Fibroblast of lung (primary cell): ENCODE results near the gene HCFC1.

Source experiments
- CTCF ChIP-seq, 2 donors: IDR thresholded peaks in 1 of 2; conservative IDR thresholded peaks in 1 of 2; 1 replicate in 1 of 2; 2 replicates in 1 of 2; pipeline ENCODE4 v1.5.1; 2011 to 2012; ENCODE audit warnings: low read length in 2 of 2, control low read depth in 1 of 2, inconsistent platforms in 1 of 2, low read depth in 1 of 2, mild to moderate bottlenecking in 1 of 2
- EZH2 ChIP-seq: IDR thresholded peaks from 2 replicates; pipeline ENCODE4 v1.5.1; 2012; ENCODE audit warnings: low read length, control low read depth, mild to moderate bottlenecking; ENCODE audit errors: missing control alignments

- no peak for TF ChIP-seq CTCF (conservative IDR thresholded peaks at IDR 0.05 in 1 of 2, IDR thresholded peaks at IDR 0.05 in 1 of 2; ENCODE audit: low read depth in 1 of 2, low read length in 2 of 2)
- no peak for TF ChIP-seq EZH2
Measured at GRCh38 chrX:154014429-154015380, 43.1 kb upstream of the HCFC1 start.
